ENCODE results near the gene RAB40C.

Gene RAB40C

GRCh38 chr16:617855-618254, 28.0 kb downstream of the RAB40C start:
- Histone ChIP-seq H3K9me3 (ENCODE audit: control insufficient read depth, insufficient read depth, low read length) (no peaks in the 10 kb centered on the region), H3K4me3 (ENCODE audit: low read depth, low read length) (no peak overlapping the region), H3K36me3 (ENCODE audit: control insufficient read depth, insufficient read depth, low read length) (no peaks in the 10 kb centered on the region), H3K4me1 (ENCODE audit: control insufficient read depth, insufficient read depth, low read length) (no peaks in the 10 kb centered on the region), H3K27me3 (ENCODE audit: control insufficient read depth, insufficient read depth, low read length) (no peaks in the 10 kb centered on the region), H3K9ac (ENCODE audit: low read depth, low read length) (no peak overlapping the region)

DNA sequence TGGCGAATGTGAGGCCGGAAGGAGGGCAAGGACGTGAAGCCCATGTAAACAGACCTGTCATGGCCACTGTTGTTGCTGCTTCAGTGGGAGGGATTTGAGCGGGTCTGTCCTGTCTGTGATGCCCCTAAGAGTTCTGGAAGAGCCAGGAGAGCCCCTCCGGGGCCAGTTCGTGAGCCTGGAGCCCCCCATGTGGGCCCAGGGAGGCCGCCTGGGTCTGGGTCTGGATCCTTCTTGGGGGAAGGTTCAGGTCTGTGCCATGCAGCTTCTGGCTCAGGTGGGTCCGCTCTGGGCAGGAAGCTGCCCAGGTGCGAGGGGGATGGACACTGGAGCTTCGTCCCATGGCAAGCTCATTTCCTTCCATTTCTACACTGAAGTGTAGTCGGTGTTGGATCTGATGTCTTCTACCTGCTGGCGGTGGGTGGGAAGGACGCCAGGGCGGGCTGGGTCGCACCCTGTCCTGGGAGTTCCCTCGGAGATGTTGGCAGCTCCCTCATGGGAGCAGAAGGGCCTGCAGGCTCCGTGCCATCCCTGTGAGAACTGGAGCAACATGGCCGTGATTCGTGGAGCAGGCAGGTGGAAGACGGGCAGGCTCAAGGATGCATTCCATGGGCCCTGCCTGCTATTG, 29.7 kb downstream of the RAB40C start:
- no peaks in the 10 kb centered on the region for H3K9me3 ChIP-seq (ENCODE audit: control insufficient read depth, insufficient read depth, low read length)
- no peaks in the 10 kb centered on the region for H3K36me3 ChIP-seq (ENCODE audit: control insufficient read depth, insufficient read depth, low read length)
- no peak overlapping the region for H3K9ac ChIP-seq (ENCODE audit: low read depth, low read length)
- H3K4me3 ChIP-seq (ENCODE audit: low read depth, low read length) = no peak overlapping the region
- no peaks in the 10 kb centered on the region for H3K4me1 ChIP-seq (ENCODE audit: control insufficient read depth, insufficient read depth, low read length)
- no peaks in the 10 kb centered on the region for H3K27me3 ChIP-seq (ENCODE audit: control insufficient read depth, insufficient read depth, low read length)

GRCh38 chr16:620700-621525, 31.0 kb downstream of the RAB40C start:
- Histone ChIP-seq H3K27me3 (ENCODE audit: control insufficient read depth, insufficient read depth, low read length) (no peaks in the 10 kb centered on the region), H3K4me3 (ENCODE audit: low read depth, low read length) (no peak overlapping the region), H3K4me1 (ENCODE audit: control insufficient read depth, insufficient read depth, low read length) (no peaks in the 10 kb centered on the region), H3K9ac (ENCODE audit: low read depth, low read length) (no peak overlapping the region), H3K9me3 (ENCODE audit: control insufficient read depth, insufficient read depth, low read length) (no peaks in the 10 kb centered on the region), H3K36me3 (ENCODE audit: control insufficient read depth, insufficient read depth, low read length) (peaks cover 1% of the 10 kb centered on the region)

- Histone ChIP-seq H3K9me3 (ENCODE audit: control insufficient read depth, insufficient read depth, low read length) (no peaks in the 10 kb centered on the region), H3K36me3 (ENCODE audit: control insufficient read depth, insufficient read depth, low read length) (peaks cover 5% of the 10 kb centered on the region), H3K27me3 (ENCODE audit: control insufficient read depth, insufficient read depth, low read length) (no peaks in the 10 kb centered on the region), H3K4me1 (ENCODE audit: control insufficient read depth, insufficient read depth, low read length) (no peaks in the 10 kb centered on the region), H3K9ac (ENCODE audit: low read depth, low read length) (no peak overlapping the region), H3K4me3 (ENCODE audit: low read depth, low read length) (no peak overlapping the region)
Observed at GRCh38 chr16:621526-622105, 31.8 kb downstream of the RAB40C start.

GRCh38 chr16:622920-623280, 33.0 kb downstream of the RAB40C start:
- H3K27me3 ChIP-seq (ENCODE audit: control insufficient read depth, insufficient read depth, low read length) = no peaks in the 10 kb centered on the region
- H3K36me3 ChIP-seq (ENCODE audit: control insufficient read depth, insufficient read depth, low read length) = peaks cover 5% of the 10 kb centered on the region
- no peak overlapping the region for H3K4me3 ChIP-seq (ENCODE audit: low read depth, low read length)
- no peaks in the 10 kb centered on the region for H3K4me1 ChIP-seq (ENCODE audit: control insufficient read depth, insufficient read depth, low read length)
- no peak overlapping the region for H3K9ac ChIP-seq (ENCODE audit: low read depth, low read length)
- H3K9me3 ChIP-seq (ENCODE audit: control insufficient read depth, insufficient read depth, low read length) = no peaks in the 10 kb centered on the region

DNA sequence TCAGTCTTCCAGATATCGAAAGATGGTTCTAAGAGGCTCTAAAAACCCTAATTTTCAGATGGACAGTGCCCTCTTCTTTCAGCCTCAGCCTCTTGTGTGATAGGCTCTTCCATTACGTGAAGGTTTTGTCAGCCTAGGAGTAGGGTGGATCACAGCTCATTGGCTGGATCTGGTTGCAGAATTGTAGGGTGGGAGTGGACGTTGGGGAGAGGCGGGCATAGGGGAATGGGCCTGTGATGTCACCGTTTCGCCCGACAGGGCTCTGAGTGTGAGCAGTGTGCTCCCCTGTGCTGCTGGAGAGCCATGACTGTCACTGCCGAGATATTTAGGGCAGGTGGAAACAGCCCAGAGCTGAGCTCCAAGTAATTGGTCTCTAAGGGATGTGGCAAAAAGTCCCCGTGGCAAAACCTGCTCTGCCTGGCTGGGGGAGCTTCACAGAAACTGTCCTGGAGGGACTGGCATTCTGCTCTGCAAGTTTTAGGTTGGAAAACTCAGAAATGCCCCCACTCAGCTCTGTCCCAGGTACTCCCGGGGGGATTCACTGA, 34.7 kb downstream of the RAB40C start:
- peaks cover 7% of the 10 kb centered on the region for H3K36me3 ChIP-seq (ENCODE audit: control insufficient read depth, insufficient read depth, low read length)
- no peaks in the 10 kb centered on the region for H3K9me3 ChIP-seq (ENCODE audit: control insufficient read depth, insufficient read depth, low read length)
- H3K4me3 ChIP-seq (ENCODE audit: low read depth, low read length) = no peak overlapping the region
- no peaks in the 10 kb centered on the region for H3K4me1 ChIP-seq (ENCODE audit: control insufficient read depth, insufficient read depth, low read length)
- H3K9ac ChIP-seq (ENCODE audit: low read depth, low read length) = no peak overlapping the region
- H3K27me3 ChIP-seq (ENCODE audit: control insufficient read depth, insufficient read depth, low read length) = no peaks in the 10 kb centered on the region

- Histone ChIP-seq H3K9me3 (ENCODE audit: control insufficient read depth, insufficient read depth, low read length) (no peaks in the 10 kb centered on the region), H3K36me3 (ENCODE audit: control insufficient read depth, insufficient read depth, low read length) (peaks cover 7% of the 10 kb centered on the region), H3K4me3 (ENCODE audit: low read depth, low read length) (no peak overlapping the region), H3K9ac (ENCODE audit: low read depth, low read length) (no peak overlapping the region), H3K4me1 (ENCODE audit: control insufficient read depth, insufficient read depth, low read length) (peaks cover 4% of the 10 kb centered on the region), H3K27me3 (ENCODE audit: control insufficient read depth, insufficient read depth, low read length) (no peaks in the 10 kb centered on the region)
Observed at GRCh38 chr16:625117-625976, 35.5 kb downstream of the RAB40C start.

GRCh38 chr16:625977-626765, 36.3 kb downstream of the RAB40C start:
- Histone ChIP-seq H3K9me3 (ENCODE audit: control insufficient read depth, insufficient read depth, low read length) (no peaks in the 10 kb centered on the region), H3K4me3 (ENCODE audit: low read depth, low read length) (no peak overlapping the region), H3K36me3 (ENCODE audit: control insufficient read depth, insufficient read depth, low read length) (peaks cover 7% of the 10 kb centered on the region), H3K27me3 (ENCODE audit: control insufficient read depth, insufficient read depth, low read length) (no peaks in the 10 kb centered on the region), H3K4me1 (ENCODE audit: control insufficient read depth, insufficient read depth, low read length) (peaks cover 4% of the 10 kb centered on the region), H3K9ac (ENCODE audit: low read depth, low read length) (no peak overlapping the region)

- H3K4me1 ChIP-seq (ENCODE audit: control insufficient read depth, insufficient read depth, low read length) = peaks cover 4% of the 10 kb centered on the region
- no peaks in the 10 kb centered on the region for H3K9me3 ChIP-seq (ENCODE audit: control insufficient read depth, insufficient read depth, low read length)
- peaks cover 7% of the 10 kb centered on the region for H3K36me3 ChIP-seq (ENCODE audit: control insufficient read depth, insufficient read depth, low read length)
- no peaks in the 10 kb centered on the region for H3K27me3 ChIP-seq (ENCODE audit: control insufficient read depth, insufficient read depth, low read length)
- H3K9ac ChIP-seq (ENCODE audit: low read depth, low read length) = no peak overlapping the region
- no peak overlapping the region for H3K4me3 ChIP-seq (ENCODE audit: low read depth, low read length)
Observed at GRCh38 chr16:626787-627453, 37.1 kb downstream of the RAB40C start.

GRCh38 chr16:627454-628239, 37.8 kb downstream of the RAB40C start:
- Histone ChIP-seq H3K9ac (ENCODE audit: low read depth, low read length) (no peak overlapping the region), H3K27me3 (ENCODE audit: control insufficient read depth, insufficient read depth, low read length) (no peaks in the 10 kb centered on the region), H3K4me3 (ENCODE audit: low read depth, low read length) (no peak overlapping the region), H3K36me3 (ENCODE audit: control insufficient read depth, insufficient read depth, low read length) (peaks cover 7% of the 10 kb centered on the region), H3K4me1 (ENCODE audit: control insufficient read depth, insufficient read depth, low read length) (peaks cover 4% of the 10 kb centered on the region), H3K9me3 (ENCODE audit: control insufficient read depth, insufficient read depth, low read length) (no peaks in the 10 kb centered on the region)

Measured in iPS-15b (cell line).